ENCODE data around the gene POU5F1. TPM values are rescaled to one million over a fixed set of nuclear protein-coding genes. Genes with fewer than 3 reads are reported as not detected.

Gene POU5F1
- polyA plus RNA-seq, 1 donor from 2014 or later, result not detected

GRCh38 chr6:31178143-31179041 is 7.9 kb upstream of the POU5F1 start:
- no peak for TF ChIP-seq EZH2 (IDR thresholded peaks at IDR 0.05; ENCODE audit: borderline replicate concordance, insufficient read depth, low read length, poor library complexity, severe bottlenecking)
- TF ChIP-seq EP300 (conservative IDR thresholded peaks at IDR 0.05; ENCODE audit: poor library complexity, severe bottlenecking), result no peak
- TF ChIP-seq MXI1 (conservative IDR thresholded peaks at IDR 0.05; ENCODE audit: poor library complexity, severe bottlenecking), result no peak
- no peak for TF ChIP-seq SMC3 (conservative IDR thresholded peaks at IDR 0.05; ENCODE audit: poor library complexity)
- TF ChIP-seq, protein P1, sequence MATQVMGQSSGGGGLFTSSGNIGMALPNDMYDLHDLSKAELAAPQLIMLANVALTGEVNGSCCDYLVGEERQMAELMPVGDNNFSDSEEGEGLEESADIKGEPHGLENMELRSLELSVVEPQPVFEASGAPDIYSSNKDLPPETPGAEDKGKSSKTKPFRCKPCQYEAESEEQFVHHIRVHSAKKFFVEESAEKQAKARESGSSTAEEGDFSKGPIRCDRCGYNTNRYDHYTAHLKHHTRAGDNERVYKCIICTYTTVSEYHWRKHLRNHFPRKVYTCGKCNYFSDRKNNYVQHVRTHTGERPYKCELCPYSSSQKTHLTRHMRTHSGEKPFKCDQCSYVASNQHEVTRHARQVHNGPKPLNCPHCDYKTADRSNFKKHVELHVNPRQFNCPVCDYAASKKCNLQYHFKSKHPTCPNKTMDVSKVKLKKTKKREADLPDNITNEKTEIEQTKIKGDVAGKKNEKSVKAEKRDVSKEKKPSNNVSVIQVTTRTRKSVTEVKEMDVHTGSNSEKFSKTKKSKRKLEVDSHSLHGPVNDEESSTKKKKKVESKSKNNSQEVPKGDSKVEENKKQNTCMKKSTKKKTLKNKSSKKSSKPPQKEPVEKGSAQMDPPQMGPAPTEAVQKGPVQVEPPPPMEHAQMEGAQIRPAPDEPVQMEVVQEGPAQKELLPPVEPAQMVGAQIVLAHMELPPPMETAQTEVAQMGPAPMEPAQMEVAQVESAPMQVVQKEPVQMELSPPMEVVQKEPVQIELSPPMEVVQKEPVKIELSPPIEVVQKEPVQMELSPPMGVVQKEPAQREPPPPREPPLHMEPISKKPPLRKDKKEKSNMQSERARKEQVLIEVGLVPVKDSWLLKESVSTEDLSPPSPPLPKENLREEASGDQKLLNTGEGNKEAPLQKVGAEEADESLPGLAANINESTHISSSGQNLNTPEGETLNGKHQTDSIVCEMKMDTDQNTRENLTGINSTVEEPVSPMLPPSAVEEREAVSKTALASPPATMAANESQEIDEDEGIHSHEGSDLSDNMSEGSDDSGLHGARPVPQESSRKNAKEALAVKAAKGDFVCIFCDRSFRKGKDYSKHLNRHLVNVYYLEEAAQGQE (IDR thresholded peaks at IDR 0.05; ENCODE audit: borderline replicate concordance), result no peak
- TF ChIP-seq, protein P2, sequence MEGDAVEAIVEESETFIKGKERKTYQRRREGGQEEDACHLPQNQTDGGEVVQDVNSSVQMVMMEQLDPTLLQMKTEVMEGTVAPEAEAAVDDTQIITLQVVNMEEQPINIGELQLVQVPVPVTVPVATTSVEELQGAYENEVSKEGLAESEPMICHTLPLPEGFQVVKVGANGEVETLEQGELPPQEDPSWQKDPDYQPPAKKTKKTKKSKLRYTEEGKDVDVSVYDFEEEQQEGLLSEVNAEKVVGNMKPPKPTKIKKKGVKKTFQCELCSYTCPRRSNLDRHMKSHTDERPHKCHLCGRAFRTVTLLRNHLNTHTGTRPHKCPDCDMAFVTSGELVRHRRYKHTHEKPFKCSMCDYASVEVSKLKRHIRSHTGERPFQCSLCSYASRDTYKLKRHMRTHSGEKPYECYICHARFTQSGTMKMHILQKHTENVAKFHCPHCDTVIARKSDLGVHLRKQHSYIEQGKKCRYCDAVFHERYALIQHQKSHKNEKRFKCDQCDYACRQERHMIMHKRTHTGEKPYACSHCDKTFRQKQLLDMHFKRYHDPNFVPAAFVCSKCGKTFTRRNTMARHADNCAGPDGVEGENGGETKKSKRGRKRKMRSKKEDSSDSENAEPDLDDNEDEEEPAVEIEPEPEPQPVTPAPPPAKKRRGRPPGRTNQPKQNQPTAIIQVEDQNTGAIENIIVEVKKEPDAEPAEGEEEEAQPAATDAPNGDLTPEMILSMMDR (IDR thresholded peaks at IDR 0.05; ENCODE audit: poor library complexity, severe bottlenecking), result no peak
- TF ChIP-seq TAF1 (IDR thresholded peaks at IDR 0.05; ENCODE audit: low read depth), result no peak
- no peak overlapping the region for H3K27ac ChIP-seq (ENCODE audit: low read length)
- no peaks in the 10 kb centered on the region for H3K9me3 ChIP-seq (ENCODE audit: low read length)
- H3K36me3 ChIP-seq (ENCODE audit: insufficient read depth, low read length), result no peaks in the 10 kb centered on the region
- H3K4me2 ChIP-seq (ENCODE audit: low read length), result no peak overlapping the region
- no peaks in the 10 kb centered on the region for H3K79me2 ChIP-seq (replicated peaks; ENCODE audit: insufficient read depth, low read length)
- H2AFZ ChIP-seq (ENCODE audit: low read depth, low read length), result no peak overlapping the region
- H3K4me3 ChIP-seq (ENCODE audit: low read length), result no peak overlapping the region
- H3K9me2 ChIP-seq (ENCODE audit: insufficient read depth, low read length), result no peaks in the 10 kb centered on the region
- H3K27me3 ChIP-seq (ENCODE audit: insufficient read depth, low read depth, low read length), result no peaks in the 10 kb centered on the region
- H4K20me1 ChIP-seq (ENCODE audit: insufficient read depth), result no peaks in the 10 kb centered on the region
- H3F3A ChIP-seq (ENCODE audit: insufficient read depth, low read length, poor library complexity, severe bottlenecking), result no peaks in the 10 kb centered on the region
- no peak overlapping the region for H3K9ac ChIP-seq (ENCODE audit: low read length)

DNA sequence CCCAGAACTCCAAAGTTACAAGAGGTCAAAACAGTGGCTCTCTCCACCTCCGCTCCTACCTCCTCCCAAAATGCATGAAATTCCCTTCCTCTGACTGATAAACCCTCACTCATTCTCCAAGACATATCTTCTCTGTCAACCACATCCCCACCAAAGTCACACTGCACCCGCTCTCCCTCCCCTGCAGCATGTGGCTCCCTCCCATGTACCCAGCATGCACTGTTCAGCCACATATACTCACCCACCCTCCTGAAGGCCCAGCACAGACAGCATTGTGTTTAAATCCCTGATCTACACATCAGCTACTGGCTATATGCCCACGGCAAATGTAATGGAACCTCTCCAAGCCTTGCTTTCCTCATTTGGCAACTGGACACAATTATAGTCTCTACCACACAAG is 5.5 kb upstream of the POU5F1 start:
- H3K9ac ChIP-seq (ENCODE audit: low read length), result no peak overlapping the region
- H3K4me3 ChIP-seq (ENCODE audit: low read length), result no peak overlapping the region
- no peak overlapping the region for H3K4me2 ChIP-seq (ENCODE audit: low read length)
- no peaks in the 10 kb centered on the region for H3K79me2 ChIP-seq (replicated peaks; ENCODE audit: insufficient read depth, low read length)
- TF ChIP-seq TAF1 (IDR thresholded peaks at IDR 0.05; ENCODE audit: low read depth), result no peak
- TF ChIP-seq, protein P2 (IDR thresholded peaks at IDR 0.05; ENCODE audit: poor library complexity, severe bottlenecking), result no peak
- TF ChIP-seq EP300 (conservative IDR thresholded peaks at IDR 0.05; ENCODE audit: poor library complexity, severe bottlenecking), result no peak
- TF ChIP-seq, protein P1 (IDR thresholded peaks at IDR 0.05; ENCODE audit: borderline replicate concordance), result no peak
- TF ChIP-seq MXI1 (conservative IDR thresholded peaks at IDR 0.05; ENCODE audit: poor library complexity, severe bottlenecking), result no peak
- no peak for TF ChIP-seq POLR2AphosphoS5 (IDR thresholded peaks at IDR 0.05)
- TF ChIP-seq RAD21 (conservative IDR thresholded peaks at IDR 0.05), result no peak
- TF ChIP-seq SMC3 (conservative IDR thresholded peaks at IDR 0.05; ENCODE audit: poor library complexity), result no peak
- TF ChIP-seq EZH2 (IDR thresholded peaks at IDR 0.05; ENCODE audit: borderline replicate concordance, insufficient read depth, low read length, poor library complexity, severe bottlenecking), result no peak
- no peaks in the 10 kb centered on the region for H3K9me3 ChIP-seq (ENCODE audit: low read length)
- H3F3A ChIP-seq (ENCODE audit: insufficient read depth, low read length, poor library complexity, severe bottlenecking), result no peaks in the 10 kb centered on the region
- no peaks in the 10 kb centered on the region for H3K36me3 ChIP-seq (ENCODE audit: insufficient read depth, low read length)
- H2AFZ ChIP-seq (ENCODE audit: low read depth, low read length), result no peak overlapping the region
- H3K9me2 ChIP-seq (ENCODE audit: insufficient read depth, low read length), result no peaks in the 10 kb centered on the region
- H3K27ac ChIP-seq (ENCODE audit: low read length), result no peak overlapping the region
- no peaks in the 10 kb centered on the region for H3K27me3 ChIP-seq (ENCODE audit: insufficient read depth, low read depth, low read length)
- no peaks in the 10 kb centered on the region for H4K20me1 ChIP-seq (ENCODE audit: insufficient read depth)

Data from neural cell (in vitro differentiated cells).